IMR-90 (cell line): Measurements from ENCODE around the gene MUSTN1. TPM values are rescaled to one million over a fixed set of nuclear protein-coding genes. Genes with fewer than 3 reads are reported as not detected.

Experiments used
- ATAC-seq: fragments of 200-7000 bp; cut with Tn5 transposase; 2 replicates; pipeline ENCODE4 v1.9.1; 2020; ENCODE audit warnings: low read depth, mild to moderate bottlenecking, moderate library complexity
- BruUV-seq: library from RNA; stranded (reverse); fragments of 400-500 nt; replicated peaks from 2 replicates; lab custom pipeline; 2021; lab: Mats Ljungman, UMichigan
- CTCF ChIA-PET: fragments of 300-600 bp; formaldehyde crosslinking; extraction: SDS; loops from one replicate; lab custom pipeline; 2021; ENCODE audit warnings: antibody characterized with exemption; lab: Yijun Ruan, JAX
- POLR2A ChIA-PET: fragments of 300-600 bp; sonication (Branson Sonifier 250); formaldehyde crosslinking; loops from one replicate; lab custom pipeline; 2022; ENCODE audit warnings: antibody characterized with exemption; ENCODE audit not compliant: unreplicated experiment; lab: Charles Lee
- DNase-seq: peaks from one replicate; pipeline ENCODE4 v3.0.0; 2013
- H2AFZ ChIP-seq: replicated peaks from 2 replicates; pipeline ENCODE3; 2013; ENCODE audit warnings: low read length, mild to moderate bottlenecking; ENCODE audit not compliant: poor library complexity
- H2AK5ac ChIP-seq: 2 replicates; pipeline ENCODE4 v1.6.1; 2013; ENCODE audit warnings: low read depth, low read length, inconsistent platforms
- H2AK9ac ChIP-seq: replicated peaks from 2 replicates; pipeline ENCODE3; 2013; ENCODE audit warnings: mild to moderate bottlenecking, low read depth, low read length, moderate library complexity; ENCODE audit not compliant: poor library complexity
- H2BK120ac ChIP-seq: 2 replicates; pipeline ENCODE4 v1.6.1; 2013; ENCODE audit warnings: low read depth, low read length, inconsistent platforms
- H2BK15ac ChIP-seq: 3 replicates; pipeline ENCODE4 v1.6.1; 2013; ENCODE audit warnings: low read depth, low read length, inconsistent platforms
- H2BK20ac ChIP-seq: 2 replicates; pipeline ENCODE4 v1.6.1; 2013; ENCODE audit warnings: low read depth, mild to moderate bottlenecking, inconsistent platforms, low read length, moderate library complexity
- H2BK5ac ChIP-seq: 2 replicates; pipeline ENCODE4 v1.6.1; 2013; ENCODE audit warnings: mild to moderate bottlenecking, low read depth, low read length, inconsistent platforms; ENCODE audit not compliant: poor library complexity, severe bottlenecking
- H3K14ac ChIP-seq: replicated peaks from 2 replicates; pipeline ENCODE4 v1.6.1; 2013; ENCODE audit warnings: low read depth, low read length, inconsistent platforms
- H3K18ac ChIP-seq: 2 replicates; pipeline ENCODE4 v1.6.1; 2013; ENCODE audit warnings: low read depth, low read length, control low read depth
- H3K23ac ChIP-seq: 2 replicates; pipeline ENCODE4 v1.6.1; 2013; ENCODE audit warnings: low read depth, low read length, inconsistent platforms
- H3K27ac ChIP-seq: 2 replicates; pipeline ENCODE4 v1.5.1; 2013; ENCODE audit warnings: mild to moderate bottlenecking, control low read depth, low read length; ENCODE audit not compliant: insufficient read depth
- H3K27me3 ChIP-seq: 2 replicates; pipeline ENCODE4 v1.6.1; 2013; ENCODE audit warnings: low read length; ENCODE audit not compliant: control insufficient read depth, insufficient read depth
- H3K36me3 ChIP-seq: 2 replicates; pipeline ENCODE4 v1.6.1; 2013; ENCODE audit warnings: low read length, mixed read lengths; ENCODE audit not compliant: control insufficient read depth, insufficient read depth
- H3K4ac ChIP-seq: 2 replicates; pipeline ENCODE4 v1.6.1; 2013; ENCODE audit warnings: low read depth, low read length, inconsistent platforms
- H3K4me1 ChIP-seq: 2 replicates; pipeline ENCODE4 v1.6.1; 2013; ENCODE audit warnings: low read length, mixed read lengths; ENCODE audit not compliant: control insufficient read depth, insufficient read depth
- H3K4me2 ChIP-seq: 2 replicates; pipeline ENCODE4 v1.6.1; 2013; ENCODE audit warnings: low read depth, mild to moderate bottlenecking, control low read depth, low read length, moderate library complexity
- H3K4me3 ChIP-seq: 2 replicates; pipeline ENCODE4 v1.5.1; 2013; ENCODE audit warnings: low read depth, mild to moderate bottlenecking, control low read depth, low read length, moderate library complexity; ENCODE audit not compliant: insufficient read depth
- H3K56ac ChIP-seq: 2 replicates; pipeline ENCODE4 v1.6.1; 2013; ENCODE audit warnings: low read length, inconsistent platforms; ENCODE audit not compliant: insufficient read depth; ENCODE audit errors: extremely low read depth
- H3K79me1 ChIP-seq, 2 experiments: 2 replicates each; pipeline ENCODE4 v1.6.1; 2013; ENCODE audit warnings: low read length in 2 of 2, inconsistent platforms in 1 of 2, low read depth in 1 of 2
- H3K9ac ChIP-seq: 2 replicates; pipeline ENCODE4 v1.6.1; 2013; ENCODE audit warnings: low read depth, low read length, control low read depth
- H3K9me1 ChIP-seq: 2 replicates; pipeline ENCODE4 v1.6.1; 2013; ENCODE audit warnings: low read length, inconsistent platforms; ENCODE audit not compliant: insufficient read depth
- H3K9me3 ChIP-seq: 2 replicates; pipeline ENCODE4 v1.6.1; 2013; ENCODE audit warnings: low read length; ENCODE audit not compliant: control insufficient read depth, insufficient read depth
- H4K20me1 ChIP-seq: 2 replicates; pipeline ENCODE4 v1.6.1; 2013; ENCODE audit warnings: low read length, inconsistent platforms; ENCODE audit not compliant: insufficient read depth
- H4K5ac ChIP-seq: 2 replicates; pipeline ENCODE4 v1.6.1; 2013; ENCODE audit warnings: mild to moderate bottlenecking, low read depth, low read length, control low read depth
- H4K8ac ChIP-seq, 2 experiments: 2 replicates each; pipeline ENCODE4 v1.6.1; 2013; ENCODE audit warnings: low read depth in 2 of 2, low read length in 2 of 2, control low read depth in 1 of 2, inconsistent platforms in 1 of 2
- H4K91ac ChIP-seq: 2 replicates; pipeline ENCODE4 v1.6.1; 2013; ENCODE audit warnings: low read depth, low read length, inconsistent platforms; ENCODE audit not compliant: insufficient read depth
- BHLHE40 ChIP-seq: fragments of 150-350 bp; IDR thresholded peaks from 2 replicates; pipeline ENCODE4 v1.6.1; 2016; ENCODE audit warnings: mild to moderate bottlenecking, low read depth, low read length
- CEBPB ChIP-seq: IDR thresholded peaks from 2 replicates; pipeline ENCODE4 v1.6.1; 2012; ENCODE audit warnings: low read depth, low read length, improper control_type of control experiment
- CHD1 ChIP-seq: IDR thresholded peaks from 2 replicates; pipeline ENCODE4 v1.6.1; 2012; ENCODE audit warnings: low read depth, low read length, improper control_type of control experiment
- CTCF ChIP-seq: conservative IDR thresholded peaks from 2 replicates; pipeline ENCODE4 v1.5.1; 2012; ENCODE audit warnings: mild to moderate bottlenecking, low read depth, low read length, improper control_type of control experiment
- ELK1 ChIP-seq: fragments of 150-350 bp; IDR thresholded peaks from 2 replicates; pipeline ENCODE4 v1.6.1; 2016; ENCODE audit warnings: low read depth, mild to moderate bottlenecking, low read length, moderate library complexity, borderline replicate concordance
- FOS ChIP-seq: fragments of 150-350 bp; IDR thresholded peaks from 2 replicates; pipeline ENCODE4 v1.6.1; 2016; ENCODE audit warnings: low read depth, low read length
- MAFK ChIP-seq: IDR thresholded peaks from 2 replicates; pipeline ENCODE4 v1.6.1; 2012; ENCODE audit warnings: low read depth, low read length, improper control_type of control experiment
- MAZ ChIP-seq: IDR thresholded peaks from 2 replicates; pipeline ENCODE4 v1.6.1; 2012; ENCODE audit warnings: low read depth, mild to moderate bottlenecking, low read length, improper control_type of control experiment, moderate library complexity, borderline replicate concordance
- MXI1 ChIP-seq: IDR thresholded peaks from 2 replicates; pipeline ENCODE4 v1.6.1; 2012; ENCODE audit warnings: low read depth, mild to moderate bottlenecking, low read length, moderate library complexity, borderline replicate concordance
- NFE2L2 ChIP-seq: fragments of 150-350 bp; IDR thresholded peaks from 2 replicates; pipeline ENCODE4 v1.6.1; 2016; ENCODE audit warnings: low read depth, mild to moderate bottlenecking, low read length
- POLR2A ChIP-seq: IDR thresholded peaks from 2 replicates; pipeline ENCODE4 v1.6.1; 2012; ENCODE audit warnings: mild to moderate bottlenecking, low read depth, low read length
- RAD21 ChIP-seq: IDR thresholded peaks from 2 replicates; pipeline ENCODE4 v1.6.1; 2012; ENCODE audit warnings: low read length, improper control_type of control experiment
- RCOR1 ChIP-seq: IDR thresholded peaks from 2 replicates; pipeline ENCODE4 v1.6.1; 2012; ENCODE audit warnings: mild to moderate bottlenecking, low read length, improper control_type of control experiment; ENCODE audit not compliant: insufficient replicate concordance
- RFX5 ChIP-seq: IDR thresholded peaks from 2 replicates; pipeline ENCODE4 v1.8.0; 2012; ENCODE audit warnings: low read depth, mild to moderate bottlenecking, low read length, moderate library complexity
- SMC3 ChIP-seq: fragments of 150-350 bp; IDR thresholded peaks from 2 replicates; pipeline ENCODE4 v1.6.1; 2016; ENCODE audit warnings: low read depth, mild to moderate bottlenecking, antibody characterized with exemption, low read length, moderate library complexity
- USF2 ChIP-seq: fragments of 150-350 bp; IDR thresholded peaks from 2 replicates; pipeline ENCODE4 v1.6.1; 2017; ENCODE audit warnings: mild to moderate bottlenecking, antibody characterized with exemption, low read length, low read depth
- WGBS, 2 experiments: methylation state at CpG; one replicate each; pipeline versions ENCODE4 v1.1.5 to v1.1.7; 2013; ENCODE audit warnings: missing lambda C conversion rate in 2 of 2; ENCODE audit not compliant: insufficient read length in 1 of 2; ENCODE audit errors: extremely low coverage in 2 of 2; 5-methylcytosine and 5-hydroxymethylcytosine counted together
- dilution Hi-C: fragments of 300-500 bp; cut with HindIII; formaldehyde crosslinking; loops from one replicate; pipeline ENCODE4 v1.14.3; 2018; ENCODE audit warnings: low sequenced_read_pairs; ENCODE audit not compliant: unreplicated experiment
- in situ Hi-C: fragments of 300-500 bp; cut with MboI; formaldehyde crosslinking; loops from 3 replicates; pipeline ENCODE4 v1.14.3; 2019; ENCODE audit warnings: low sequenced_read_pairs, inconsistent platforms, mixed read lengths
- intact Hi-C: fragments of 100-400 bp; cut with micrococcal nuclease; formaldehyde crosslinking; loops from 2 replicates; pipeline ENCODE4 v1.10.0; 2022
- polyA plus RNA-seq, 3 experiments: library from polyadenylated mRNA; depleted of rRNA; stranded (reverse); fragments of >200 nt; gene quantifications; 2 replicates each; pipeline ENCODE4 v1.2.3, GENCODE V29; 2012; ENCODE audit warnings: low replicate concordance in 1 of 3
- total RNA-seq: library from RNA; depleted of rRNA; stranded (reverse); fragments of >200 nt; gene quantifications from 2 replicates; pipeline ENCODE4 v1.2.3, GENCODE V29; 2012

MUSTN1 gene
- total and polyA plus RNA-seq, 2 of the 4 experiments (the other 2 are of a cell fraction) = not detected

DNA sequence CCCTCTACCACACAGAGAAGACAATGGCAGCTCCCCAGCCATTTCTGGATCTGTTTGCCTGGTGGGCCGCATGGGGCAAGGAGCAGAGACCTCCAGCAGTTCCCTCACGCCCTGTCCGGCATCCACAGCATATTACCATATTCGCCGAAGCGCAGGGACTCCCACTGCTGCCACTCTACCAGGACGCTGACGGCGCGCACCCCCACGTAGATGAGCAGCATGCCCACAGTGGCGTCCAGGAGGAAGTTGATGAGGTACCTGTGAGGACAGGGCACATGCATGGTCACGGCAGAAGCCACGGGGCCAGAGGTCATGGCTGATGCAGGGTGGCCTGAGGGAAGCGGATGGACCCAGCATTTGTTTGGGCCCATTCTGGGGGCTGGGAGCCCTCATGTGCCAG lies 14.8 kb upstream of the MUSTN1 start:
- peaks cover 7% of the 10 kb centered on the region; the same call in 1 of the 2 replicates for H4K20me1 ChIP-seq
- no peak overlapping the region for H2BK5ac ChIP-seq
- no peak overlapping the region for H2BK15ac ChIP-seq
- TF ChIP-seq SMC3 (no peak), RFX5 (no peak), MAFK (no peak), NFE2L2 (no peak), MAZ (no peak), CTCF (no peak), CEBPB (no peak), USF2 (no peak), ELK1 (no peak), RCOR1 (no peak), MXI1 (no peak), POLR2A (no peak), FOS (no peak), CHD1 (no peak), BHLHE40 (no peak), RAD21 (no peak)
- H2BK20ac ChIP-seq = no peak overlapping the region
- H3K4me3 ChIP-seq = no peak overlapping the region
- peaks cover 18% of the 10 kb centered on the region for H3K36me3 ChIP-seq
- no peak overlapping the region for H4K8ac ChIP-seq
- no peak overlapping the region for H2AK9ac ChIP-seq
- ChIA-PET POLR2A (no interaction called here), CTCF (no interaction called here)
- no peak overlapping the region for H2AK5ac ChIP-seq
- H3K9me3 ChIP-seq = no peaks in the 10 kb centered on the region
- H3K23ac ChIP-seq = no peak overlapping the region
- dilution Hi-C loops (no loop called here), intact Hi-C loops (loop anchor here (2.0 kb wide), 1 partner anchor 261 kb away; no protein-coding TSS in a partner anchor), in situ Hi-C loops (loop anchor here (5.0 kb wide), 1 partner anchor 213 kb away; no protein-coding TSS in a partner anchor)
- H2BK120ac ChIP-seq = no peak overlapping the region
- no peaks in the 10 kb centered on the region for H3K27me3 ChIP-seq
- H3K14ac ChIP-seq = no peak overlapping the region
- H3K9ac ChIP-seq = no peak overlapping the region
- H3K79me1 ChIP-seq = no peaks in the 10 kb centered on the region; a peak in 1 of 4 replicates
- DNase-seq (no peak), ATAC-seq (no peak)
- no peak overlapping the region for H4K91ac ChIP-seq
- H2AFZ ChIP-seq = no peak overlapping the region
- no TSS peak for BruUV-seq
- peaks cover 10% of the 10 kb centered on the region; the same call in 1 of the 2 replicates for H3K4me1 ChIP-seq
- no peak overlapping the region for H3K4ac ChIP-seq
- no peak overlapping the region for H3K27ac ChIP-seq
- 98% methylated on average over 8 of the region's 15 CpGs; no CpG with 5 or more reads in 1 of the 2 experiments for WGBS, 2 experiments
- H3K56ac ChIP-seq = no peak overlapping the region
- no peak overlapping the region for H4K5ac ChIP-seq
- no peak overlapping the region for H3K18ac ChIP-seq
- no peaks in the 10 kb centered on the region; the same call in 1 of the 2 replicates for H3K9me1 ChIP-seq
- H3K4me2 ChIP-seq = no peak overlapping the region
